Retinal pigment epithelial cell (primary cell): Measurements from ENCODE around the gene SH2D2A.

Experiments used
- DNase-seq: peaks from one replicate; pipeline ENCODE4 v3.0.0-alpha.2; 2010; ENCODE audit warnings: low read depth
- H3K4me3 ChIP-seq: 2 replicates; pipeline ENCODE4 v1.5.1; 2011; ENCODE audit warnings: mild to moderate bottlenecking, low read length, control low read depth, moderate library complexity
- CTCF ChIP-seq: conservative IDR thresholded peaks from 2 replicates; pipeline ENCODE4 v1.5.1; 2011; ENCODE audit warnings: low read depth, low read length, control low read depth, inconsistent platforms

SH2D2A gene

DNA sequence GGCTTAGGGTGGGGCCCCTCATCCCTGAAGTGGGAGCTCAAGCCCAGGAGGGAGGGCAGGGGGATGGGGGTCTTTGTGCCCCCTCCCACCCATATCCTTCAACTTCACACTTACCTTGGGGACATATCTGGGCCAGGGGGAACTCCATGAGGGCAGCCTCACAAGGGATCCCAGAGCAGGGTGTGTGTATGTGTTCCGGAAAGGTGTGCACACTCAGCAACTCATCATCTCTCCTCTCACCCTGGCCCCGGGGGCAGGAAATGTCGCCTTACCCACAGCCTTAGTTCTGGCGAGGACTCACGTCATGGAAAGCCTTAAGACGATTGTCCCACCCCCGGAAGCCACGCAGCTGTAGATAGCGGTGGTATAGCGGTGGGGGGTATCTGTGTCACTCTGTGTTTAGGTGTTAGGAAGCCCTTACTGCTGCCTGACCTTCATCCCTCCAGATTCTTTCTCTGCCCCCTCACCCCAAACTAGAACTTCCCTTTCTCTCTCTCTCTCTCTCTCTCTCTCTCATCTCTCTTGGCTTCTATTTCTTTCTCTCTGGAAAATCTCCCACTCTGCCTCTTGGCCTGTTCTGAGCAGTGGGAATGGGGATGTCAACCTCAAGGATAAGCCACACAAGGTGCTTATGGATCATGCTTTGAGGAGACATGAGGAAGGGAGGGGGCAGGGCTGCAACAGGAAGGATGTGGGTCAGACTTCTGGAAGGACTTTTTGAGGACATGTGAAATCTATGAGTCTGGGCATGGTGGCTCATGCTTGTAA, at the start of gene SH2D2A:
TSS of gene SH2D2A (minus strand) at position 288 of the 768 bp plus-strand sequence. CDS start at position 148, 140 bp downstream.
- no peak for TF ChIP-seq CTCF
- DNase-seq: no peak
- H3K4me3 ChIP-seq: no peak within 1 kb of the TSS

- no peak overlapping the region for H3K4me3 ChIP-seq
- DNase-seq: no peak
- TF ChIP-seq CTCF: no peak
Observed at GRCh38 chr1:156865865-156866248, 49.2 kb upstream of the SH2D2A start.

DNA sequence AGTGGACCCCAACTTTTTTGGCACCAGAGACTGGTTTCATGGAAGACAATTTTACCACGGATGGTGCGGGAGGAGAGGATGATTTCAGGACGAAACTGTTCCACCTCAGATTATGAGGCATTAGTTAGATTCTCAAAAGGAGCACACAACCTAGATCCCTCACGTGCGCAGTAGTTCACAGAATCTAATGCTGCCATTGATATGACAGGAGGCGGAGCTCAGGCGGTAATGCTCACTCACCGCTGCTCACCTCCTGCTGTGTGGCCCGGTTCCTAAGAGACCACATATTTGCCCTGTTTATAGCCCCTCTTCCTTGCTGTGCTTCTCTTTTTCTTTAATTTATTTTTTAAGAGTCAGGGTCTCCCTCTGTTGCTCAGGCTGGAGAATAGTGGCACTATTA, 48.6 kb upstream of the SH2D2A start:
- TF ChIP-seq CTCF: no peak
- no peak overlapping the region for H3K4me3 ChIP-seq
- no peak for DNase-seq

DNA sequence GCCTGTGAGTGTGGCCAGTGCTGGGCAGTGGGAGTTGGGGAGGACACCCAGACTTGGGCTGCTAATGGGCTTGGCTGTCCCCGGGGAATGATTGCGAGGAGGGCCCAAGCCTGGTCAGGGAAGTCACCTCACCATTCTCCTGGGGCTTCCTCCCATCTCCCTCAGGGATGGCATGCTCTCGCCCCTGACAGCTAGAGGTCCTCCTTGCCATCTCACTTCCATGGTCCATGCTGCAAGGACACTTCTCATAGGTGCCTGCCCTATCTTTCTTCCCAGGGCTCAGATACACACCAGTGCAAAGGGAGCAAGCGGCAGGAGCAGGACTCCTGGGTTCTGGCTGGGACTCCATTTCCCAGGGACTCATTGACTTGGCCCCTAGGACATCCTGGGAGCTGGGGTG, 48.1 kb upstream of the SH2D2A start:
- TF ChIP-seq CTCF: no peak
- H3K4me3 ChIP-seq: no peak overlapping the region
- no peak for DNase-seq

DNA sequence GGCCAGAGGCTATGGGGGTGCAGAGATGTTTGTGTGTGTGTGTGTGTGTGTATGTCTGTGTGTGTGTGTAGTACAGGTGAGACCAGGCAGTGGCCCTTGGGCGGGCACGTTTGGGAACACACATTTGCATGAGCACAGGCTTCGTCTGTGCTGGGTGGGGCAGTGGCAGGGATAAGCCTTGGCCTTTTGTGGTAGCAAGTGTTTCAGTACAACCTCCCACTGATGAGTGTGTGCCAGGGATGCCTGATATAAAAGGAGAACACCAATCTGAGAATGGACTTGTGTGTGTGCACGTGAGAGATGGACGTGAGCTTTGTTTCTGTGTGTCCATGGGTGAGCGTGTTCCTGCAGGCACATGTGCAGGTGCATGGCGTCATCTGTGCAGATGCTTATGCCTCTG, 47.0 kb upstream of the SH2D2A start:
- no peak for TF ChIP-seq CTCF
- no peak overlapping the region for H3K4me3 ChIP-seq
- DNase-seq: no peak

GRCh38 chr1:156862997-156863599, 46.5 kb upstream of the SH2D2A start:
- no peak overlapping the region for H3K4me3 ChIP-seq
- no peak for DNase-seq
- no peak for TF ChIP-seq CTCF

GRCh38 chr1:156862584-156862983, 45.9 kb upstream of the SH2D2A start:
- TF ChIP-seq CTCF: no peak
- no peak overlapping the region for H3K4me3 ChIP-seq

More at GRCh38 chr1:156862584-156862983, 45.9 kb upstream of the SH2D2A start:
- no peak for DNase-seq
